Astrocyte of the cerebellum (primary cell): ENCODE data around the gene CEACAM16.

ENCODE experiments used
- DNase-seq: peaks from one replicate; pipeline ENCODE4 v3.0.0-alpha.2; 2011; ENCODE audit warnings: low read depth
- H3K4me3 ChIP-seq: 2 replicates; pipeline ENCODE4 v1.5.1; 2011; ENCODE audit warnings: mild to moderate bottlenecking, low read depth, low read length, moderate library complexity
- CTCF ChIP-seq: IDR thresholded peaks from 2 replicates; pipeline ENCODE4 v1.5.1; 2012; ENCODE audit warnings: low read length, low read depth, moderate library complexity, mild to moderate bottlenecking; ENCODE audit errors: missing control alignments
- in situ Hi-C: cut with HindIII; loops from 2 replicates; pipeline ENCODE4 v1.10.0; 2017; ENCODE audit warnings: low sequenced_read_pairs

CEACAM16 gene

DNA sequence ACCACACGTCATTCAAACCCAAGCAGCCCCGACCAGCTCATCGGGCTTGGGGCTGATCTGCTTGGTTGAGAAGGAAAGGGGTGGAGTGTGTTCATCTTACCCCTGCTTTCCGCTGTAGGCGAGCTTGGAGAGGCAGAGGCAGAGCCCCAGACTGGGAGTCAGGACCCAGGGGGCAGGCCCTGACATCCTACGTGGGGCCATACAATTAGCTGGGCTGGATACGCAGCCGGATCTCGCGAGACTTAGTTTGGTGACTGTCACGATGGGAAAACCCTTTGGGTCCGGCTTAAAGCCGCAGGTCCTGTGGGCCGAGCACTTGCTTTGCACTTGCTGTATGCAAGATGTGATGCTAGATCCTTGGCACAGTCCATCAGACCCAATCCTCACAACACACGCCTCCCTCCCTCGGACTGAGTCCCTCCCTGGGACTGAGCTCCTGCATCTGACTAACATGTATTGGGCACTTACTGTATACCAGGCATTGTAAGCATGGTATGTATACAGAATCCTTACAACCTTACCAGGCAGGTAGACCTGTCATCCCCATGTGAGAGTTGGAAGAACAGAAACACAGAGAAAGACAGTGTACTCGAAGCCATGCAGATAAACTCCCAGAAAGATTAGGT lies 3.7 kb downstream of the CEACAM16 start:
- TF ChIP-seq CTCF, result no peak
- in situ Hi-C loops, result loop anchor here (25.0 kb wide), 1 partner anchor 135 kb away; the partner anchor contains the start of gene NECTIN2
- H3K4me3 ChIP-seq, result no peak overlapping the region
- no peak for DNase-seq

- in situ Hi-C loops, result loop anchor here (25.0 kb wide), 1 partner anchor 134 kb away; the partner anchor contains the start of gene NECTIN2
These were observed 4.6 kb downstream of the CEACAM16 start for GRCh38 chr19:44703336-44704078.

GRCh38 chr19:44704982-44705381 lies 6.0 kb downstream of the CEACAM16 start:
- TF ChIP-seq CTCF, result no peak
- no peak overlapping the region for H3K4me3 ChIP-seq
- DNase-seq, result no peak
- in situ Hi-C loops, result loop anchor here (25.0 kb wide), 1 partner anchor 132 kb away; the partner anchor contains the start of gene NECTIN2

More at GRCh38 chr19:44703336-44704078, 4.6 kb downstream of the CEACAM16 start:
- DNase-seq, result no peak
- no peak overlapping the region for H3K4me3 ChIP-seq
- TF ChIP-seq CTCF, result no peak

GRCh38 chr19:44705502-44706010 lies 6.6 kb downstream of the CEACAM16 start:
- no peak overlapping the region for H3K4me3 ChIP-seq
- DNase-seq, result no peak
- TF ChIP-seq CTCF, result no peak
- in situ Hi-C loops, result loop anchor here (25.0 kb wide), 1 partner anchor 132 kb away; the partner anchor contains the start of gene NECTIN2

DNA sequence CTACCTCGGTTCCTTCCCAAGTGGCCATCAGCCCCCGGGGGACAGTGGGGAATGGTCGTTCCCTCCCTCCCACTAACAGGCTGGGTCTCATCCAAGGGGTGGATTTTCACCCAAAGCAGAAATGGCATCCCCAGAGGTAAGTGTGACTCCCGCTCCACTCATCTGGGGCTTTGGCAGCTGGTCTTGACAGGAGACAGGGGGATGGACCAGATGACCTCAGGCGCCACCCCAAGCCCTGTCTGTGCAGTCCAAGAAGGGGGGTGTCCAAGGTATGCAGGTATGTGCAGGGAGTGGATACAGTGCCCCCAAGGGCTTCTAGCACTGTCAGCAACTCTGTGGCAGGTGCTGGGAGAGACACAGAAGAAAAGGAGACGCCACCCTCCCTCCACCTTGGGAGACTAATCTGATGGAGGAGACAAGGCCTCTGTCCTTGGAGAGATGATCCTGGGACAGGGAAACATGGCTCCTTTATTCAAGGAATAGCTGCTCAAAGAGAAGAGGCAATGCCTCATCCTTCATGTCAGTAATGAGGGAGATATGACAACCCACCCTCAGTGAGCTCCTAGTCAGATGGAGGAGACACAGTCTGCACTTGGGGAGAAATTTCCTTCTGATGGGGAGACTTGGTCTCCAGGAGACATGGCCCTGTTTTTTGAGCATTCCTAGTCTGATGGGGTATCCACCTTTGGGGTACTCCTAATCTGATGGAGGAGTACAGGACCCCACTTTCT lies 7.7 kb downstream of the CEACAM16 start:
- in situ Hi-C loops, result loop anchor here (25.0 kb wide), 1 partner anchor 131 kb away; the partner anchor contains the start of gene NECTIN2
- H3K4me3 ChIP-seq, result no peak overlapping the region
- TF ChIP-seq CTCF, result no peak
- no peak for DNase-seq

DNA sequence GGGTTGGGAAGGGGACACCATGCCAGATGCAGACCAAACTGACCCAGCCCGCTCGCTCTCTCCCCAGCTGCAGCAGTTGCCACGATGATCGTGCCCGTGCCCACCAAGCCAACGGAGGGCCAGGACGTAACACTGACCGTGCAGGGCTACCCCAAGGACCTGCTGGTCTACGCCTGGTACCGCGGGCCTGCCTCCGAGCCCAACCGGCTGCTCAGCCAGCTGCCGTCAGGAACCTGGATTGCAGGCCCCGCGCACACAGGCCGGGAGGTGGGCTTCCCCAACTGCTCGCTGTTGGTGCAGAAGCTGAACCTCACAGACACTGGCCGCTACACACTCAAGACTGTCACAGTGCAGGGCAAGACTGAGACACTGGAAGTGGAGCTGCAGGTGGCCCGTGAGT lies 8.8 kb downstream of the CEACAM16 start:
- TF ChIP-seq CTCF, result no peak
- in situ Hi-C loops, result loop anchor here (25.0 kb wide), 1 partner anchor 130 kb away; the partner anchor contains the start of gene NECTIN2

More for the DNA sequence above, 8.8 kb downstream of the CEACAM16 start:
- H3K4me3 ChIP-seq, result no peak overlapping the region
- no peak for DNase-seq
